Measurements from ENCODE around the gene DOCK9. TPM values are rescaled to one million over a fixed set of nuclear protein-coding genes. Genes with fewer than 3 reads are reported as not detected.

Gene DOCK9
- total and polyA plus RNA-seq, 2 donors (not counting 3 experiments of a cell fraction or from before 2014, with no cell fraction given), result 147 to 323 TPM

DNA sequence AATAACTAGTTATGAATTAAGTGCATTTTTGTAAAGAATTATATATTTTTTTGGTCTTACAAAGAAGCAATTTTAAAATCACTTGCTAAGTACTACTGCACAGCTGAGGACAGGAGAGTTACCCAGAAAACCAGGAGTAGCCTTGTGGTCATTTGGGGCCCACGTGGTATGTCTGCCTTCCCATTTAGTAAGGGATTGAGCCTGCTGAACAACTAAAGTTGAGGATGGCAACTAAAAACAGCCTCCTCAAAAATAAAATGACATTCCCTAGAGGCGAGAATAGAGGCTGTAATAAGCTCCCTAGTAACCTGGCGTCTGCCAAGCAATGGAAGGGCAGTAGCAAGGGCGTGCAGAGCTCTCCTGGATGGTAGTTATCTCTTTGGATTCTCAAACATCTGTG is 36.3 kb downstream of the DOCK9 start:
- CTCF ChIA-PET, result no interaction called here
- POLR2A ChIA-PET, result no interaction called here
- no TSS peak for BruUV-seq (replicated peaks)
- H4K20me1 ChIP-seq (replicated peaks; ENCODE audit: control insufficient read depth, extremely low read depth, insufficient read depth, low read length), result no peaks in the 10 kb centered on the region
- TF ChIP-seq JUN (IDR thresholded peaks at IDR 0.05; ENCODE audit: borderline replicate concordance, insufficient read depth, insufficient read length, low read depth) (no peak), FOS (IDR thresholded peaks at IDR 0.05; ENCODE audit: borderline replicate concordance, insufficient read depth, low read length) (no peak), POLR2AphosphoS5 (IDR thresholded peaks at IDR 0.05; ENCODE audit: insufficient read depth, low read depth, low read length) (no peak), POLR2A (IDR thresholded peaks at IDR 0.05; ENCODE audit: low read depth, low read length) (no peak), GATA2 (IDR thresholded peaks at IDR 0.05; ENCODE audit: insufficient read depth, insufficient read length, low read depth, low read length) (no peak), MYC (IDR thresholded peaks at IDR 0.05; ENCODE audit: low read depth, low read length) (no peak), EZH2 (IDR thresholded peaks at IDR 0.05; ENCODE audit: borderline replicate concordance, low read depth, low read length, severe bottlenecking) (no peak)
- TF ChIP-seq, protein P1, sequence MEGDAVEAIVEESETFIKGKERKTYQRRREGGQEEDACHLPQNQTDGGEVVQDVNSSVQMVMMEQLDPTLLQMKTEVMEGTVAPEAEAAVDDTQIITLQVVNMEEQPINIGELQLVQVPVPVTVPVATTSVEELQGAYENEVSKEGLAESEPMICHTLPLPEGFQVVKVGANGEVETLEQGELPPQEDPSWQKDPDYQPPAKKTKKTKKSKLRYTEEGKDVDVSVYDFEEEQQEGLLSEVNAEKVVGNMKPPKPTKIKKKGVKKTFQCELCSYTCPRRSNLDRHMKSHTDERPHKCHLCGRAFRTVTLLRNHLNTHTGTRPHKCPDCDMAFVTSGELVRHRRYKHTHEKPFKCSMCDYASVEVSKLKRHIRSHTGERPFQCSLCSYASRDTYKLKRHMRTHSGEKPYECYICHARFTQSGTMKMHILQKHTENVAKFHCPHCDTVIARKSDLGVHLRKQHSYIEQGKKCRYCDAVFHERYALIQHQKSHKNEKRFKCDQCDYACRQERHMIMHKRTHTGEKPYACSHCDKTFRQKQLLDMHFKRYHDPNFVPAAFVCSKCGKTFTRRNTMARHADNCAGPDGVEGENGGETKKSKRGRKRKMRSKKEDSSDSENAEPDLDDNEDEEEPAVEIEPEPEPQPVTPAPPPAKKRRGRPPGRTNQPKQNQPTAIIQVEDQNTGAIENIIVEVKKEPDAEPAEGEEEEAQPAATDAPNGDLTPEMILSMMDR (IDR thresholded peaks at IDR 0.05; ENCODE audit: extremely low read depth in 1 of 2, insufficient read depth in 1 of 2, low read depth in 1 of 2, low read length in 2 of 2), result no peak
- TF ChIP-seq, protein P2, sequence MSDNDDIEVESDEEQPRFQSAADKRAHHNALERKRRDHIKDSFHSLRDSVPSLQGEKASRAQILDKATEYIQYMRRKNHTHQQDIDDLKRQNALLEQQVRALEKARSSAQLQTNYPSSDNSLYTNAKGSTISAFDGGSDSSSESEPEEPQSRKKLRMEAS (IDR thresholded peaks at IDR 0.05; ENCODE audit: insufficient read depth, insufficient read length), result no peak
- H3K4me2 ChIP-seq (ENCODE audit: insufficient read depth, low read length), result no peak overlapping the region
- peaks cover 82% of the 10 kb centered on the region for H3K79me2 ChIP-seq (ENCODE audit: control insufficient read depth, insufficient read depth, low read length)
- H2AFZ ChIP-seq (ENCODE audit: low read depth, low read length), result no peak overlapping the region
- peaks cover 21% of the 10 kb centered on the region for H3K4me1 ChIP-seq (ENCODE audit: control insufficient read depth, extremely low read depth, insufficient read depth, low read length)
- no peak overlapping the region for H3K9ac ChIP-seq (replicated peaks; ENCODE audit: extremely low read depth, insufficient read depth, low read length)
- H3K4me3 ChIP-seq (replicated peaks in 1 of 3; ENCODE audit: insufficient read depth in 1 of 3, low read depth in 1 of 3, low read length in 3 of 3), result no peak overlapping the region
- DNase-seq (ENCODE audit: low read depth, low spot score) (no peak), FAIRE-seq (no peak)
- no peak overlapping the region for H3K27ac ChIP-seq (ENCODE audit: insufficient read depth, low read depth, low read length)
- H3K36me3 ChIP-seq (ENCODE audit: control insufficient read depth in 2 of 2, extremely low read depth in 1 of 2, insufficient read depth in 2 of 2, low read length in 2 of 2), result peaks cover 2 to 5% of the 10 kb centered on the region in 2 experiments
- no peaks in the 10 kb centered on the region for H3K9me1 ChIP-seq (replicated peaks; ENCODE audit: control insufficient read depth, extremely low read depth, insufficient read depth, low read length)
- no peaks in the 10 kb centered on the region for H3K27me3 ChIP-seq (ENCODE audit: control insufficient read depth in 2 of 2, insufficient read depth in 2 of 2, low read length in 2 of 2)
- intact Hi-C loops (cut with micrococcal nuclease) (no loop called here), dilution Hi-C loops (cut with MboI; ENCODE audit: extremely low pct_ligation_motif_present, low sequenced_read_pairs) (no loop called here)
- H3K9me3 ChIP-seq (replicated peaks; ENCODE audit: control insufficient read depth, insufficient read depth, low read length), result no peaks in the 10 kb centered on the region

Measured in endothelial cell of umbilical vein (primary cell).